ENCODE results near the gene GLIS1.

DNA sequence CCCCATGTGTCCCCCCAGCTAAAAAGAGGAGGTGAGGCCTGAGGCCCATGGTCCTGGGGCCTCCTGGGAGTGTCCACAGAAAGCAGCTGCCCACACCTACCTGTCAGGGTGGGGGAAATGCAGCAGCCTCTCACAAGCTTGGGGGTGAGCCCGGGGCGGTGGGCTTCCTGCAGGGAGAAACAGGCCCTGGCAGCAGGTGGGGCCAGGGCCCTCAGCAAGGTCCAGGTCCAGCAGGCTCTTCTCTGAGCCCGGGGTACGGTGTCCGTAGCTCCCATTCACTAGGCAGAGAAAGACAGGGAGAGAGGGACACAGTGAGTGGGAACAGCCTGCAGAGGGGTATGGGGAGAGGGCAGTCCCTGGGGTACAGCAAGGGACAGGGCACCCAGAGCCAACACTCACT, 139.0 kb downstream of the GLIS1 start:
- TF ChIP-seq, protein P1, sequence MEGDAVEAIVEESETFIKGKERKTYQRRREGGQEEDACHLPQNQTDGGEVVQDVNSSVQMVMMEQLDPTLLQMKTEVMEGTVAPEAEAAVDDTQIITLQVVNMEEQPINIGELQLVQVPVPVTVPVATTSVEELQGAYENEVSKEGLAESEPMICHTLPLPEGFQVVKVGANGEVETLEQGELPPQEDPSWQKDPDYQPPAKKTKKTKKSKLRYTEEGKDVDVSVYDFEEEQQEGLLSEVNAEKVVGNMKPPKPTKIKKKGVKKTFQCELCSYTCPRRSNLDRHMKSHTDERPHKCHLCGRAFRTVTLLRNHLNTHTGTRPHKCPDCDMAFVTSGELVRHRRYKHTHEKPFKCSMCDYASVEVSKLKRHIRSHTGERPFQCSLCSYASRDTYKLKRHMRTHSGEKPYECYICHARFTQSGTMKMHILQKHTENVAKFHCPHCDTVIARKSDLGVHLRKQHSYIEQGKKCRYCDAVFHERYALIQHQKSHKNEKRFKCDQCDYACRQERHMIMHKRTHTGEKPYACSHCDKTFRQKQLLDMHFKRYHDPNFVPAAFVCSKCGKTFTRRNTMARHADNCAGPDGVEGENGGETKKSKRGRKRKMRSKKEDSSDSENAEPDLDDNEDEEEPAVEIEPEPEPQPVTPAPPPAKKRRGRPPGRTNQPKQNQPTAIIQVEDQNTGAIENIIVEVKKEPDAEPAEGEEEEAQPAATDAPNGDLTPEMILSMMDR (conservative IDR thresholded peaks at IDR 0.05 in 1 of 2, IDR thresholded peaks at IDR 0.05 in 1 of 2; ENCODE audit: extremely low read depth in 1 of 2, insufficient read depth in 1 of 2, low read depth in 1 of 2, low read length in 2 of 2) = no peak
- TF ChIP-seq EZH2 (IDR thresholded peaks at IDR 0.05; ENCODE audit: borderline replicate concordance, low read length) = no peak

Measured in mammary epithelial cell (primary cell).